Stimulated activated CD8-positive, alpha-beta memory T cell treated with anti-CD3 and anti-CD28 coated beads, Interleukin-4, amount 100 ng/mL, for 4 hours (primary cell): ENCODE measurements around the gene RFT1.
A peak's percentile ranks its signal among the peaks of the same experiment; 100 is the strongest.
"Not testable (repeated sequence)": the region's sequence is repeated elsewhere in the genome, so short reads cannot be mapped to it uniquely, and the experiment has no call there.

Source experiments
- DNase-seq, 2 donors: peaks; one replicate each; pipeline ENCODE4 v3.0.0-alpha.2; 2020; ENCODE audit warnings: low read depth in 2 of 2, low spot score in 1 of 2

RFT1 gene

GRCh38 chr3:53163444-53164387 lies 33.5 kb upstream of the RFT1 start:
- DNase-seq: no peak

DNA sequence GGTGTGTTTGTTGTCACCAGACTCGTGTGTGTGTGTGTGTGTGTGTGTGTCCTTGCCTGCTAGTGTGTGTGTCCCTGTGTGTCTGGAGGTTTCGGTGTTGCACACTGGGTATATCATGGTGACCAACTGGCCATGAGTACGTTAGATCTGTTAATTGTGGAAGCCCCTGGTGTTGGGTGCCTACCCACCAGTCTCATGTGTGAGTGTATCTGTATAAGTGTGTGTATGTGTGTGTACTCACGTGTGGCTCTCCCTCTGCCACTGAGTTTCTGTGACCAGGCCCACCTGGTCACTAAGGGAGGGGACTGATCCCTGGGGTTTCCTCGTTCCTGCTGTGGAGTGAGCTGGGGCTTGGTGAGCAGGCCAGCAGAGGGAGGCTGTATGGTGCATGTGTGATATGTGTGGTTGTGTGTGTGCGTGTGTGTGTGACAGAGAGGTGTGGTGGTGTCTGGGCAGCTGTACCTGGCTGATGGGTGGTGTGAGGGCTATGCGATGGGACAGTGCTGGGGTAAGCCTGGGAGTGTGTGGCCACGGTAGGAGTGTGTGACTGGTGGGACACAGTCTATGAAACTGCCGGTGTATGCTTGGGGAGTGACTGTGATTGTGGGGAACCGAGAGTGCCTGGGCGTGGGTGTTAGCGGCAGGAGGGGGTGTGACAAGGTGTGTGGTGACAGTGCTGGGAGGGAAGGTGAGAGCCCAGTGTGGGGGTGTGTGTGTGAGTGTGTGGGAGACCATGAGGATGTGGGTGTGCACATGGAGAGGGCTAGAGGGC lies 32.6 kb upstream of the RFT1 start:
- DNase-seq: peak; percentile 31 to 52

- DNase-seq: peak; percentile 20 to 30
These were observed 31.8 kb upstream of the RFT1 start for GRCh38 chr3:53161820-53162671.

- no peak for DNase-seq
These were observed 31.2 kb upstream of the RFT1 start for GRCh38 chr3:53161450-53161819.

DNA sequence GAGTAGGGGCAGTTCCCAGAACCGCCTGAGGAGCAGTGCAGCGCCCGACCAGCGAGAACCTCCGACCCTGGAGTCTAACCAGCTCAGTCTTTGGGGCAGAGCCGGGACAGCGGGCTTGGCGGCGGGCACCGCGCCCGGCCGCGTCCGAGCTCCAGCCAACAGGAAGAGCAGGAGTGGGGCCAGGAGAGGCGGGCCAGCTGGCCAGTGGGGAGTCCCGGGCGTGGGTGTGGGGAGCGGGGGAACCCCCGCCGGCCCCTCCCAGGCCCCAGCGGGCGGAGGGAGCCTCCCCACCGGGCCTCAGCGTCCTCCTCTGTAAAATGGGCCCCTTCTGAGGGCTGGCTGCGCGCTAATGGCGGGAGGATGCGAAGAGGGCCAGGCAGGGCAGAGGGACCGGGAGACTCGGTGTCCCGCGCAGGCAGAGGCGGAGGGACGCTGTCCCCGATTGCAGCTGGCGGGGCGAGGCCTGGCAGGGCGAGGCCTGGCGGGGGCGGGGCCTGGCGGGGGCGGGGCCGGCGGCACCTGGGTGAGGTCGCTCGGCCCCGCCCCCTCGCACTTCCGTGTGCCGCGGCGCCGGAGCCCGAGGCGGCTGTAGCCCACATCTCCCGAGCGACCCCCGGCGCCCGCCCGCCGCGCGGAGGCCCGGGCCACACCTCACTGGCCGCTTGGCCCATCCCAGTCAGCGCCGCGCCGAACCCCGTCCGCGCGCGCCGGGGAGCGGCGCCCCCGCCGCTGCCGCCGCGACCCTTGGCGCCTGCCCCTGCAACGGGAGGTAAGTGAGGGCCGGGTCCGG lies 30.6 kb upstream of the RFT1 start, which contains the start of gene PRKCD:
TSS of gene PRKCD (plus strand) at position 550 of the 790 bp plus-strand sequence. CDS start 17,214 bp downstream, outside the sequence.
- peak; percentile 45 to 69 for DNase-seq

DNA sequence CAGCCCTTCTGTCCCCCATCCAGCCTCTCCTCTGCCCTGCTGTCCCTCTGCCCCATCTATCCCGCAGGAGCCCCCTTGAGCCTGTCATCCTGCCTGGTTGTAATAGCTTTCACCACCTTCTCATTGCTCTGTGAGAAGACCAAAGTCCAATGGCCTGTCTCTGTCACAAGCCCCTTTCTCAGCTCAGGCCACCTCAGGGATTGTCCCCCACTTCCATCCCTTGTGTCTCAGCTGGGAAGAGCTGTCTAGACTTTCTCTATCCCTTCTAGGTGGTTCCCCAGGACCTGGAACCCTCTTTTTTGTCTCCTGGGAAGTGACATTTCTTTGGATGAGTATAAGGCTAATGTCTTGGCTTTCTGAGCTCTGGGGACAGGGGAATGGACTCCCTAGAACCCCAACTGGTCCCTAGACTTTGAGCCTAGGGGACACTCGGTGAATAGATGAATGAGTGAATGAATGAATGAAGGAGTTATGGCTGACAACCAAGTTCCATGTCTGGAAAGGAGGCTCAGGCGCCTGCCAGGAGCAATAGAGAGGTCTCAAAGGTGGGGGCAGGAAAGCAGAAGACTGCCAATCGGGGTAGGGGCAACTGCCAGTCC lies 29.9 kb upstream of the RFT1 start:
- no peak for DNase-seq

- no peak for DNase-seq
These were observed 29.2 kb upstream of the RFT1 start for GRCh38 chr3:53159156-53160060.

GRCh38 chr3:53158765-53159155 lies 28.5 kb upstream of the RFT1 start:
- DNase-seq: no peak

- DNase-seq: no peak
These were observed 27.8 kb upstream of the RFT1 start for GRCh38 chr3:53157974-53158580.

- DNase-seq: no peak
These were observed 26.2 kb upstream of the RFT1 start for GRCh38 chr3:53156368-53156834.

DNA sequence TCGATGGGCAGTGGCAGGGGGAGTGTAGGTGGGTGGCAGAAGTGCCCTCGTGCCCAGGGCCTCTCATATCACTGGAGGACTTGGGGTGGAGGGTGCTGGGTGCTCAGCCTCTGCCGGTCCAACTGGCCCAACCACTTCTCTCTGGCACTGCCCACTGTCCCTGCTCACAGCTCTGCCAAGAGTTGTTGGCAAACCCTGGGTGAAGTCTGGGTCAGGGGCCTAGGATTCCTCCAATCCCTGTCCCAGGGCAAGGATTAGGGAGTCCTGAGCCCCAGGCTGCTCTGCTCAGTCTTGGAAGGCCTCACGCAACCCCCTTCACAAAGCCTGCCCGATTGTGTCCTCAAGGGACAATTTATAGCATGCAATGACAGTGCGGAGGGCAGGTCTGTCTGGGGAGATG lies 25.5 kb upstream of the RFT1 start:
- no peak for DNase-seq

GRCh38 chr3:53154881-53155285 lies 24.6 kb upstream of the RFT1 start:
- DNase-seq: no peak

DNA sequence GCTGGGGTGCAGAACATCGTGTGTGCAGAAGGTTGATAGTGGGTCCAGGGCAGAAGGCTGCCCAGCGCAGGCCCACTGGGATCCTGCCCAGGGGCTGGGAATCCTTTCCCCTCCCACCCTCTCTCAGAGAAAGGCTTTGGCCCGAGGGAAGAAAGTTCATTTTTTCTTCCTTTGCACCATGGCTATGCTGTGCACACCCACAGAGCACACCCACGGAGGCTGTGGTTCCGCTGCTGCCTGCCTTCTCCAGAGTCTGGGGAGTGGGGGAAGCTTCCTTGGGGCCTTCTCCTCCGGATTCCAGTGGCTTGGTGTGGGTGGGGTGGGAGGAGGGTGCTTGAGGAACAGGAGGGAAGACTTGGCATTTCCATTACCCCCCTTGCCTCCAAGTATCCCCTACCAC lies 23.7 kb upstream of the RFT1 start:
- DNase-seq: no peak

GRCh38 chr3:53153264-53153823 lies 23.1 kb upstream of the RFT1 start:
- no peak for DNase-seq

GRCh38 chr3:53151870-53152660 lies 21.8 kb upstream of the RFT1 start:
- no peak for DNase-seq

- DNase-seq: no peak
These were observed 21.2 kb upstream of the RFT1 start for GRCh38 chr3:53151465-53151864.

DNA sequence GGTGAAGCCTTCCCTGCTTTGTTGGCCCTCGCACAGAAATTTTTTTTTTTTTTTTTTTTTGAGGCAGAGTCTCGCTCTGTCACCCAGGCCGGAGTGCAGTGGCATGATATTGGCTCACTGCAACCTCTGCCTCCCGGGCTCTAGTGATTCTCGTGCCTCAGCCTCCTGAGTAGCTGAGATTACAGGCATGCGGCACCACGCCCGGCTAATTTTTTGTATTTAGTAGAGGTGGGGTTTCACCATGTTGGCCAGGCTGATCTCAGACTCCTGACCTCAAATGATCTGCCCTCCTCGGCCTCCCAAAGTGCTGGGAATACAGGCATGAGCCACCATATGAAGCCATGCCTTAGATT lies 20.8 kb upstream of the RFT1 start:
- DNase-seq: not testable (repeated sequence)
